IMR-90 (cell line): ENCODE data around the gene ST8SIA6. TPM values are rescaled to one million over a fixed set of nuclear protein-coding genes. Genes with fewer than 3 reads are reported as not detected.

Source experiments
- ATAC-seq: fragments of 200-7000 bp; cut with Tn5 transposase; 2 replicates; pipeline ENCODE4 v1.9.1; 2020; ENCODE audit warnings: low read depth, mild to moderate bottlenecking, moderate library complexity
- BruUV-seq: library from RNA; stranded (reverse); fragments of 400-500 nt; replicated peaks from 2 replicates; lab custom pipeline; 2021; lab: Mats Ljungman, UMichigan
- CTCF ChIA-PET: fragments of 300-600 bp; formaldehyde crosslinking; extraction: SDS; loops from one replicate; lab custom pipeline; 2021; ENCODE audit warnings: antibody characterized with exemption; lab: Yijun Ruan, JAX
- POLR2A ChIA-PET: fragments of 300-600 bp; sonication (Branson Sonifier 250); formaldehyde crosslinking; loops from one replicate; lab custom pipeline; 2022; ENCODE audit warnings: antibody characterized with exemption; ENCODE audit not compliant: unreplicated experiment; lab: Charles Lee
- DNase-seq: peaks from one replicate; pipeline ENCODE4 v3.0.0; 2013
- H2AFZ ChIP-seq: replicated peaks from 2 replicates; pipeline ENCODE3; 2013; ENCODE audit warnings: low read length, mild to moderate bottlenecking; ENCODE audit not compliant: poor library complexity
- H2AK5ac ChIP-seq: 2 replicates; pipeline ENCODE4 v1.6.1; 2013; ENCODE audit warnings: low read depth, low read length, inconsistent platforms
- H2AK9ac ChIP-seq: replicated peaks from 2 replicates; pipeline ENCODE3; 2013; ENCODE audit warnings: mild to moderate bottlenecking, low read depth, low read length, moderate library complexity; ENCODE audit not compliant: poor library complexity
- H2BK120ac ChIP-seq: 2 replicates; pipeline ENCODE4 v1.6.1; 2013; ENCODE audit warnings: low read depth, low read length, inconsistent platforms
- H2BK15ac ChIP-seq: 3 replicates; pipeline ENCODE4 v1.6.1; 2013; ENCODE audit warnings: low read depth, low read length, inconsistent platforms
- H2BK20ac ChIP-seq: 2 replicates; pipeline ENCODE4 v1.6.1; 2013; ENCODE audit warnings: low read depth, mild to moderate bottlenecking, inconsistent platforms, low read length, moderate library complexity
- H2BK5ac ChIP-seq: 2 replicates; pipeline ENCODE4 v1.6.1; 2013; ENCODE audit warnings: mild to moderate bottlenecking, low read depth, low read length, inconsistent platforms; ENCODE audit not compliant: poor library complexity, severe bottlenecking
- H3K14ac ChIP-seq: replicated peaks from 2 replicates; pipeline ENCODE4 v1.6.1; 2013; ENCODE audit warnings: low read depth, low read length, inconsistent platforms
- H3K18ac ChIP-seq: 2 replicates; pipeline ENCODE4 v1.6.1; 2013; ENCODE audit warnings: low read depth, low read length, control low read depth
- H3K23ac ChIP-seq: 2 replicates; pipeline ENCODE4 v1.6.1; 2013; ENCODE audit warnings: low read depth, low read length, inconsistent platforms
- H3K27ac ChIP-seq: 2 replicates; pipeline ENCODE4 v1.5.1; 2013; ENCODE audit warnings: mild to moderate bottlenecking, control low read depth, low read length; ENCODE audit not compliant: insufficient read depth
- H3K27me3 ChIP-seq: 2 replicates; pipeline ENCODE4 v1.6.1; 2013; ENCODE audit warnings: low read length; ENCODE audit not compliant: control insufficient read depth, insufficient read depth
- H3K36me3 ChIP-seq: 2 replicates; pipeline ENCODE4 v1.6.1; 2013; ENCODE audit warnings: low read length, mixed read lengths; ENCODE audit not compliant: control insufficient read depth, insufficient read depth
- H3K4ac ChIP-seq: 2 replicates; pipeline ENCODE4 v1.6.1; 2013; ENCODE audit warnings: low read depth, low read length, inconsistent platforms
- H3K4me1 ChIP-seq: 2 replicates; pipeline ENCODE4 v1.6.1; 2013; ENCODE audit warnings: low read length, mixed read lengths; ENCODE audit not compliant: control insufficient read depth, insufficient read depth
- H3K4me2 ChIP-seq: 2 replicates; pipeline ENCODE4 v1.6.1; 2013; ENCODE audit warnings: low read depth, mild to moderate bottlenecking, control low read depth, low read length, moderate library complexity
- H3K4me3 ChIP-seq: 2 replicates; pipeline ENCODE4 v1.5.1; 2013; ENCODE audit warnings: low read depth, mild to moderate bottlenecking, control low read depth, low read length, moderate library complexity; ENCODE audit not compliant: insufficient read depth
- H3K56ac ChIP-seq: 2 replicates; pipeline ENCODE4 v1.6.1; 2013; ENCODE audit warnings: low read length, inconsistent platforms; ENCODE audit not compliant: insufficient read depth; ENCODE audit errors: extremely low read depth
- H3K79me1 ChIP-seq, 2 experiments: 2 replicates each; pipeline ENCODE4 v1.6.1; 2013; ENCODE audit warnings: low read length in 2 of 2, inconsistent platforms in 1 of 2, low read depth in 1 of 2
- H3K9ac ChIP-seq: 2 replicates; pipeline ENCODE4 v1.6.1; 2013; ENCODE audit warnings: low read depth, low read length, control low read depth
- H3K9me1 ChIP-seq: 2 replicates; pipeline ENCODE4 v1.6.1; 2013; ENCODE audit warnings: low read length, inconsistent platforms; ENCODE audit not compliant: insufficient read depth
- H3K9me3 ChIP-seq: 2 replicates; pipeline ENCODE4 v1.6.1; 2013; ENCODE audit warnings: low read length; ENCODE audit not compliant: control insufficient read depth, insufficient read depth
- H4K20me1 ChIP-seq: 2 replicates; pipeline ENCODE4 v1.6.1; 2013; ENCODE audit warnings: low read length, inconsistent platforms; ENCODE audit not compliant: insufficient read depth
- H4K5ac ChIP-seq: 2 replicates; pipeline ENCODE4 v1.6.1; 2013; ENCODE audit warnings: mild to moderate bottlenecking, low read depth, low read length, control low read depth
- H4K8ac ChIP-seq, 2 experiments: 2 replicates each; pipeline ENCODE4 v1.6.1; 2013; ENCODE audit warnings: low read depth in 2 of 2, low read length in 2 of 2, control low read depth in 1 of 2, inconsistent platforms in 1 of 2
- H4K91ac ChIP-seq: 2 replicates; pipeline ENCODE4 v1.6.1; 2013; ENCODE audit warnings: low read depth, low read length, inconsistent platforms; ENCODE audit not compliant: insufficient read depth
- BHLHE40 ChIP-seq: fragments of 150-350 bp; IDR thresholded peaks from 2 replicates; pipeline ENCODE4 v1.6.1; 2016; ENCODE audit warnings: mild to moderate bottlenecking, low read depth, low read length
- CEBPB ChIP-seq: IDR thresholded peaks from 2 replicates; pipeline ENCODE4 v1.6.1; 2012; ENCODE audit warnings: low read depth, low read length, improper control_type of control experiment
- CTCF ChIP-seq: conservative IDR thresholded peaks from 2 replicates; pipeline ENCODE4 v1.5.1; 2012; ENCODE audit warnings: mild to moderate bottlenecking, low read depth, low read length, improper control_type of control experiment
- ELK1 ChIP-seq: fragments of 150-350 bp; IDR thresholded peaks from 2 replicates; pipeline ENCODE4 v1.6.1; 2016; ENCODE audit warnings: low read depth, mild to moderate bottlenecking, low read length, moderate library complexity, borderline replicate concordance
- MXI1 ChIP-seq: IDR thresholded peaks from 2 replicates; pipeline ENCODE4 v1.6.1; 2012; ENCODE audit warnings: low read depth, mild to moderate bottlenecking, low read length, moderate library complexity, borderline replicate concordance
- NFE2L2 ChIP-seq: fragments of 150-350 bp; IDR thresholded peaks from 2 replicates; pipeline ENCODE4 v1.6.1; 2016; ENCODE audit warnings: low read depth, mild to moderate bottlenecking, low read length
- POLR2A ChIP-seq: IDR thresholded peaks from 2 replicates; pipeline ENCODE4 v1.6.1; 2012; ENCODE audit warnings: mild to moderate bottlenecking, low read depth, low read length
- RAD21 ChIP-seq: IDR thresholded peaks from 2 replicates; pipeline ENCODE4 v1.6.1; 2012; ENCODE audit warnings: low read length, improper control_type of control experiment
- RCOR1 ChIP-seq: IDR thresholded peaks from 2 replicates; pipeline ENCODE4 v1.6.1; 2012; ENCODE audit warnings: mild to moderate bottlenecking, low read length, improper control_type of control experiment; ENCODE audit not compliant: insufficient replicate concordance
- RFX5 ChIP-seq: IDR thresholded peaks from 2 replicates; pipeline ENCODE4 v1.8.0; 2012; ENCODE audit warnings: low read depth, mild to moderate bottlenecking, low read length, moderate library complexity
- USF2 ChIP-seq: fragments of 150-350 bp; IDR thresholded peaks from 2 replicates; pipeline ENCODE4 v1.6.1; 2017; ENCODE audit warnings: mild to moderate bottlenecking, antibody characterized with exemption, low read length, low read depth
- WGBS, 2 experiments: methylation state at CpG; one replicate each; pipeline versions ENCODE4 v1.1.5 to v1.1.7; 2013; ENCODE audit warnings: missing lambda C conversion rate in 2 of 2; ENCODE audit not compliant: insufficient read length in 1 of 2; ENCODE audit errors: extremely low coverage in 2 of 2; 5-methylcytosine and 5-hydroxymethylcytosine counted together
- dilution Hi-C: fragments of 300-500 bp; cut with HindIII; formaldehyde crosslinking; loops from one replicate; pipeline ENCODE4 v1.14.3; 2018; ENCODE audit warnings: low sequenced_read_pairs; ENCODE audit not compliant: unreplicated experiment
- in situ Hi-C: fragments of 300-500 bp; cut with MboI; formaldehyde crosslinking; loops from 3 replicates; pipeline ENCODE4 v1.14.3; 2019; ENCODE audit warnings: low sequenced_read_pairs, inconsistent platforms, mixed read lengths
- intact Hi-C: fragments of 100-400 bp; cut with micrococcal nuclease; formaldehyde crosslinking; loops from 2 replicates; pipeline ENCODE4 v1.10.0; 2022
- polyA plus RNA-seq, 3 experiments: library from polyadenylated mRNA; depleted of rRNA; stranded (reverse); fragments of >200 nt; gene quantifications; 2 replicates each; pipeline ENCODE4 v1.2.3, GENCODE V29; 2012; ENCODE audit warnings: low replicate concordance in 1 of 3
- total RNA-seq: library from RNA; depleted of rRNA; stranded (reverse); fragments of >200 nt; gene quantifications from 2 replicates; pipeline ENCODE4 v1.2.3, GENCODE V29; 2012

The ST8SIA6 gene
- total and polyA plus RNA-seq, 2 of the 4 experiments (the other 2 are of a cell fraction): 0.10 to 0.18 TPM

- Histone ChIP-seq H2BK20ac (no peak overlapping the region), H3K9me3 (no peaks in the 10 kb centered on the region), H2AK5ac (no peak overlapping the region), H3K27me3 (peaks cover 11% of the 10 kb centered on the region), H3K4me1 (no peaks in the 10 kb centered on the region), H2BK15ac (no peak overlapping the region), H2BK120ac (no peak overlapping the region), H3K23ac (no peak overlapping the region; the same call in 1 of the 2 replicates), H3K79me1 (no peaks in the 10 kb centered on the region), H3K18ac (no peak overlapping the region), H3K9me1 (no peaks in the 10 kb centered on the region), H3K4ac (no peak overlapping the region), H4K91ac (no peak overlapping the region), H3K4me3 (no peak overlapping the region), H3K9ac (no peak overlapping the region), H3K56ac (no peak overlapping the region), H4K5ac (no peak overlapping the region), H3K4me2 (no peak overlapping the region), H3K14ac (no peak overlapping the region), H4K8ac (no peak overlapping the region), H2BK5ac (no peak overlapping the region), H3K36me3 (no peaks in the 10 kb centered on the region), H4K20me1 (no peaks in the 10 kb centered on the region), H2AK9ac (no peak overlapping the region), H2AFZ (no peak overlapping the region), H3K27ac (no peak overlapping the region)
- in situ Hi-C loops (no loop called here), dilution Hi-C loops (no loop called here), intact Hi-C loops (no loop called here)
- WGBS, 2 experiments: no CpG with 5 or more reads among the region's 1 CpG
- BruUV-seq: no TSS peak
- TF ChIP-seq ELK1: no peak
- TF ChIP-seq RAD21: no peak
- TF ChIP-seq NFE2L2: no peak
- TF ChIP-seq USF2: no peak
- TF ChIP-seq CEBPB: no peak
- no peak for TF ChIP-seq CTCF
- no peak for TF ChIP-seq RCOR1
- TF ChIP-seq POLR2A: no peak
- no peak for TF ChIP-seq RFX5
- TF ChIP-seq BHLHE40: no peak
- TF ChIP-seq MXI1: no peak
- CTCF ChIA-PET: no interaction called here
- DNase-seq: no peak
- POLR2A ChIA-PET: no interaction called here
- ATAC-seq: no peak
Measured at GRCh38 chr10:17438583-17438982, 15.8 kb downstream of the ST8SIA6 start.
